Nephron (organoid): Measurements from ENCODE around the gene ESRRB.

Experiments
- H3K27ac Mint-ChIP-seq, 3 experiments: 2 replicates each; pipeline ENCODE4 v1.8.0; 2020; ENCODE audit warnings: mixed read lengths in 3 of 3, mild to moderate bottlenecking in 2 of 3, moderate library complexity in 1 of 3
- H3K27me3 Mint-ChIP-seq: 2 replicates; pipeline ENCODE4 v1.8.0; 2021; ENCODE audit warnings: low read depth, mild to moderate bottlenecking, moderate library complexity, mixed read lengths
- H3K36me3 Mint-ChIP-seq: 2 replicates; pipeline ENCODE4 v1.8.0; 2020; ENCODE audit warnings: low read depth, mixed read lengths
- H3K4me1 Mint-ChIP-seq: 2 replicates; pipeline ENCODE4 v1.8.0; 2020; ENCODE audit warnings: mixed read lengths
- H3K4me3 Mint-ChIP-seq, 3 experiments: 2 replicates each; pipeline ENCODE4 v1.8.0; 2020; ENCODE audit warnings: mild to moderate bottlenecking in 3 of 3, mixed read lengths in 3 of 3, moderate library complexity in 2 of 3
- H3K9me3 Mint-ChIP-seq: 2 replicates; pipeline ENCODE4 v1.8.0; 2020; ENCODE audit warnings: mixed read lengths
- CTCF ChIP-seq, 3 experiments: fragments of 200-600 bp; sonication (generic); IDR thresholded peaks; one replicate each; pipeline ENCODE4 v1.5.0; 2021; ENCODE audit warnings: antibody characterized with exemption in 3 of 3; ENCODE audit not compliant: unreplicated experiment in 3 of 3

Gene ESRRB

GRCh38 chr14:76500011-76500410, 124.1 kb downstream of the ESRRB start:
- Mint-ChIP-seq H3K9me3 (no peaks in the 10 kb centered on the region), H3K4me1 (peaks cover 17% of the 10 kb centered on the region), H3K27me3 (peaks cover 10% of the 10 kb centered on the region), H3K27ac (no peak overlapping the region), H3K4me3 (no peak overlapping the region), H3K36me3 (no peaks in the 10 kb centered on the region)
- TF ChIP-seq CTCF (IDR thresholded peaks at IDR 0.05; ENCODE audit: unreplicated experiment in 3 of 3): no peak

- peaks cover 17% of the 10 kb centered on the region for H3K4me1 Mint-ChIP-seq
- no peaks in the 10 kb centered on the region for H3K36me3 Mint-ChIP-seq
- no peak overlapping the region for H3K27ac Mint-ChIP-seq
- TF ChIP-seq CTCF (IDR thresholded peaks at IDR 0.05; ENCODE audit: unreplicated experiment in 3 of 3): no peak
- H3K27me3 Mint-ChIP-seq: peaks cover 10% of the 10 kb centered on the region
- no peaks in the 10 kb centered on the region for H3K9me3 Mint-ChIP-seq
- H3K4me3 Mint-ChIP-seq: no peak overlapping the region
Observed at GRCh38 chr14:76500480-76500879, 124.5 kb downstream of the ESRRB start.

- H3K27ac Mint-ChIP-seq: no peak overlapping the region
- no peak for TF ChIP-seq CTCF (IDR thresholded peaks at IDR 0.05; ENCODE audit: unreplicated experiment in 3 of 3)
- H3K4me3 Mint-ChIP-seq: no peak overlapping the region
- H3K27me3 Mint-ChIP-seq: peaks cover 10% of the 10 kb centered on the region
- H3K36me3 Mint-ChIP-seq: no peaks in the 10 kb centered on the region
- H3K9me3 Mint-ChIP-seq: no peaks in the 10 kb centered on the region
- peaks cover 13% of the 10 kb centered on the region for H3K4me1 Mint-ChIP-seq
Observed at GRCh38 chr14:76501156-76501720, 125.3 kb downstream of the ESRRB start.

GRCh38 chr14:76502219-76502618, 126.3 kb downstream of the ESRRB start:
- no peak for TF ChIP-seq CTCF (IDR thresholded peaks at IDR 0.05; ENCODE audit: unreplicated experiment in 3 of 3)
- Mint-ChIP-seq H3K27ac (no peak overlapping the region), H3K4me1 (peaks cover 10% of the 10 kb centered on the region), H3K36me3 (no peaks in the 10 kb centered on the region), H3K9me3 (no peaks in the 10 kb centered on the region), H3K4me3 (no peak overlapping the region), H3K27me3 (peaks cover 10% of the 10 kb centered on the region)

- Mint-ChIP-seq H3K4me3 (no peak overlapping the region), H3K9me3 (no peaks in the 10 kb centered on the region)
Observed at GRCh38 chr14:76502638-76503037, 126.7 kb downstream of the ESRRB start.

More at GRCh38 chr14:76502638-76503037, 126.7 kb downstream of the ESRRB start:
- H3K4me1 Mint-ChIP-seq: peaks cover 10% of the 10 kb centered on the region
- peaks cover 10% of the 10 kb centered on the region for H3K27me3 Mint-ChIP-seq
- no peak overlapping the region for H3K27ac Mint-ChIP-seq
- H3K36me3 Mint-ChIP-seq: no peaks in the 10 kb centered on the region
- TF ChIP-seq CTCF (IDR thresholded peaks at IDR 0.05; ENCODE audit: unreplicated experiment in 3 of 3): no peak
